IPS DF 4.7 (cell line): ENCODE measurements around the gene VEPH1.

ENCODE experiments used
- DNase-seq: peaks from one replicate; pipeline ENCODE4 v3.0.0-alpha.2; 2013; ENCODE audit warnings: low spot score; ENCODE audit errors: extremely low read depth

The VEPH1 gene

GRCh38 chr3:157263027-157263426 lies 240.2 kb downstream of the VEPH1 start:
- no peak for DNase-seq

- DNase-seq = no peak
Observed at GRCh38 chr3:157261000-157261399, 242.2 kb downstream of the VEPH1 start.

GRCh38 chr3:157259825-157260224 lies 243.4 kb downstream of the VEPH1 start:
- DNase-seq = no peak

DNA sequence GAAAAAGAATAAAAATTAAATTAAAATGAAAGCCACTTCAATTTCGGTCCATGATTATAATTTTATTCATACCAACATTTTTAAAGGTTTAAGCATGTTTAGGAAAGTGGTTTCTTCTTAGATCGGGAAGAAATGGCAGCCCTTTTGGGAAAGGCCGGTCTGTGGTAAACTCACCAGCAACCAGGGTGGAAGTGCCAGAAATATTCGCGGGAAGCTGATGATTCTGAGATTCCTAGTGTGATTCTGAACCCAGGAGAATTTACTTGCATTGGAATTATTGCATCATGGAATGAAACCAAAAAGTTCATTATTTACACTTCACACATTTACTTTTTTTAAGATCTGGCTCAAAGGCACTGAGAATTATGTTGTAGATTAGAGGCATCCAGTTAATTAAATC lies 246.1 kb downstream of the VEPH1 start:
- DNase-seq = no peak

- DNase-seq = no peak
Observed at GRCh38 chr3:157255797-157256196, 247.4 kb downstream of the VEPH1 start.

DNA sequence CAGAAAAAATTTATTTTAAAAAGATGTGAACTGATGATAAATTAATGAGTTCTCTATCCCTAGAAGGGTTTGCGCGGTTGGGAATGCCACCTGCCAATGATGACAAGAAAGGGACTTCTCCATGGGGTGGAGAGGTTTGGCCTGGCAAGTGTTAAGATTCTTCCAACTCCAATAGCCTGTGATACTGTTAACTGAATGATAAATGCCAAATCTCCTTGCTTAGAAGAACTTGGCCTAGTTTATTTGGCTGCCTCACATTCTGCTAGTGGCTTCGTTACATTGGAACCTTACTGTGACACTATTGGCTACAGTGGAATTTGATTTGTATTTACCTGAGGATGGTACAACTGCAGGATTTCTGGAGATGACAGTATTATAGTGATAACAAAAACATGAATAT lies 251.5 kb downstream of the VEPH1 start:
- DNase-seq = no peak

DNA sequence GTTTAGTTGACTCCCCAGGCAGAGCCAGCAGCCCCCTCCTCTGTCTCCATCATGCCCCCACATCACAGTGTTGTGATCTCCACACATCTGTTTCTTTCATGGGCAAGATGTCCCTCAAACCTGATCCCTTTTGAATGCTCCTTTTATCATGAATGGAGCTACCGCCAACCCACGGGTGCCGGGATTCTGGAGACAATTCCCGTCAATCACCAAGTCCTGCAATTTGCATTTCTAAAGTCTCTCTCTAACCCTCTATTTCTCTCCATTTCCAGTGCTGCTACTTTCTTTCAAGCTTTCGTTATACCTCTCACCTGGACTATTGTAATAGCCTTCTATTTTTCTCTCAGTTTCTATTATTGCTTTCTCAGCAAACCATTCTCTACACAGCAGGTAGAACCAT lies 253.6 kb downstream of the VEPH1 start:
- DNase-seq = no peak

DNA sequence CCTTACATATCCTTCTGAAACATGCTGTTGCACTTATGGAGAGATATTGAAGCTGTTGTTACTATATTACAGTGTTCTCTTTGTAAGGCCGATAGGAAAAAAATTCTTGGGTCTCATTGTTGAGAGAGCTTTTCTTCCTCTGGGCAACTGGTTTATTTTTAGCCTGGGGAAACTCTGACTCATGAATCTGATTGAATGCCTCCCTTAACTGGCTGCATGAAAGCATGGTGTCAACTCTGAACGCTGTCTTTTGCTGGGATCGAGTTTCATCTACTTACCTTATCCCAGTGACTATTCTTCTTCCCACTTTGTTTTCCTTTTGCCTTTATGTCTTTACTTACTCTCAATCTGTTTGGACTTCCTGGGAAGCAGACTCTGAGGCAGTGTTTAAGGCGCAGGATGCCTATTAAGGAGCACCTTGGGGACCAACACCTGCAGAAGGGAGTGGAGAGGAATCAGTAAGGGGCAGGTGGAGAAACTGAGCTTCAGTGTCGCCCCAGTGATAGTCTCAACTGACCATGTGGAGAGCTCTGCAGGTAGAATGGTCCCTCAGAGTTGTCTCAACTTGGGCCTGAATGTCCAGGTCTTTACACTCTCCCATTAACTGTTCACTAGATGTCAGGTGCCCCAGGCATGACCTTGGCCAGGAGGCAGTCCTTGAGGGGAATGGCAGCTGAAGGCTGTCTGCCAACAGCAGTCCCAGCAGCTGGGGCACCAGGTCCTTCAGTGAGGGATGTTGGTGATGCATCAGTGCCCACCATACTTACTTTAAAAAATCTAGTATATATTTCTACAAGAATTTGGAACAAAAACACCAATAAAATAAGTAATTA lies 254.4 kb downstream of the VEPH1 start:
- DNase-seq = no peak

GRCh38 chr3:157247391-157247790 lies 255.8 kb downstream of the VEPH1 start:
- DNase-seq = no peak

DNA sequence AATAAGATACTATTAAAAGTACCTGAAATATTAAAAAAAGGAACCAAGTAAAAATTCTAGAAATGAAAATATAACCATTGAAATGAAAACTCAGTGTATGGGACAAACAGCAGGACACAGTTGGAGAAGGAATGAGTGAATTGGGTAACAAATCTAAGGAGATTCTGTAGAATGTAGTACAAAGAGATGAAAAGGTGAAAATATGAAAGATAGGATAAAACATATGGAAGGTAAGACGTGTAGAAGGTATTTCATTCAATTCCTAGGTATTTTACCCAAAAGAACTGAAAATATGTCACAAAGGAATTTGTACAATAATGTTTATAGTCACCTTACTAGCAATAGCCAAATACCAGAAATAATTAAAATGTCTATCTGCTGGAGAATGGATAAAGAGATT lies 260.4 kb downstream of the VEPH1 start:
- DNase-seq = no peak

DNA sequence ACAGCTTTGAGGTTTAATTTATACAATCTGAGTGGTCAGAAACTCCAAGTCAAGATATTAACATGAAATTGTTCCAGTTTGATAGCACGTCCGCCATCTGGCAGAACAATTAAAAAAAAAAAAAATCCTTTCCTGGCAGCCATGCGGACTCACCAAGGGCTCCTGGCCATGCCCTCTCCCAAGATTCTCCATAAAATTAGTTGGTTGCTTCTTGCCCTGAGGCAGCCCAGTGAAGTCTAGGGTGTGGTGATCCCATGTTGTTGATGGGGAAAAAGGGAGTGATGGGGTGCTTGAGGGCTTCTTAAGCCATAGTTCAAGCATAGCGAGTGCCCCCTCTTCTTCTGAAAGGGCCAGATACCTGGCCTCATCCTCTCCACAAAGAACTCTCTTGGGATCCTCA lies 261.6 kb downstream of the VEPH1 start:
- no peak for DNase-seq

DNA sequence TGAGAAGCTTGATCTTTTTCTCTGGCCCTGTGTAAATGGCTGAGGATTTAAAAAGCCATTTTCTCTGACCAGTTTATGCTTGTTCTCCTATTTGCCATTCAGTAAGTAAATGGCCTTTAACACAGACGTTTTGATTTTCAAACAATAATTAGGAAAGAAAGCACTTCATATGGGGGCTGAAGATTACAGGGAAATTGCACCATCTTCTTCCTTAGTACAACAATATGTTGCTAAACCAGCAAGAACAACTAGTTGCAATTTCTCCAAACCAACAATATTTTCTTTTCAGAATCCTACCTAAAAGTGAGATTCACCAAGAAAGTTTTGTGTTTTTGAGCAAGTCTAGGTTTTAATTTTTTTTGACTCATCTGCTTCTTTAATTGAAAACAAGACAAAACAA lies 262.8 kb downstream of the VEPH1 start:
- no peak for DNase-seq

- peak; percentile 64 for DNase-seq
Observed at GRCh38 chr3:157239082-157239704, 264.0 kb downstream of the VEPH1 start.

GRCh38 chr3:157238457-157238856 lies 264.8 kb downstream of the VEPH1 start:
- no peak for DNase-seq

GRCh38 chr3:157237886-157238285 lies 265.3 kb downstream of the VEPH1 start:
- no peak for DNase-seq

DNA sequence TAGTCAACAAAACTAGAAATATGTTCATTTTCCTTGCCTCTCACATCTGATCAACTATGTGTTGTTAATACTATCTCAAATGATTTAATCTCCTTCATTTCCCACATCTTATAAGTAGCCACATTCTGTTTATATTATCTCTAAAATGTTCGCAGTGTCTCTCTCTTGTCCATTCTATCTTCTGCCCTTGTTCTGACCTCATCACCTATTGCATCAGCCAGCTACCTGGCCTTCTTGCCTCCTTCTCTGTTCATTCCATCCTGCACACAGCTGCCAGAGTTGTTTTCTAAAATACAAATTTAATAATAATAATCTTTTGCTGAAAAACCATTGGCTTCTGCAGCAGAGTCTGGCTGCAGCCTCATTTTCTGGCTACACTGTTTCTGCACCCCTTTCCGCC lies 267.9 kb downstream of the VEPH1 start:
- no peak for DNase-seq

DNA sequence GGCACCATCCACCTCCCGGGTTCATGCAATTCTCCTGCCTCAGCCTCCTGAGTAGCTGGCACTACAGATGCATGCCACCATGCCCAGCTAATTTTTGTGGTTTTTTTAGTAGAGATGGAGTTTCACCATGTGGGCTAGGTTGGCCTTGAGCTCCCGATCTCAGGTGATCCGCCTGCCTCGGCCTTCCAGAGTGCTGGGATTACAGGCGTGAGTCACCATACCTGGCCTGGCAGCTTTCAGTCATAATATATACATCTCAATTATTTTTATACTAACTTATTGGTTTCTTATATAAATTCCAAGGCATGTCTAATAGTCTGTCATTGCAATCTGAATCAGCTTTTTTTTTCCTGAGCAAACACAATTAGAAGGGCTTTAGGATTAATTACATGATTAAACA lies 269.3 kb downstream of the VEPH1 start:
- no peak for DNase-seq

GRCh38 chr3:157232141-157232540 lies 271.1 kb downstream of the VEPH1 start:
- no peak for DNase-seq

DNA sequence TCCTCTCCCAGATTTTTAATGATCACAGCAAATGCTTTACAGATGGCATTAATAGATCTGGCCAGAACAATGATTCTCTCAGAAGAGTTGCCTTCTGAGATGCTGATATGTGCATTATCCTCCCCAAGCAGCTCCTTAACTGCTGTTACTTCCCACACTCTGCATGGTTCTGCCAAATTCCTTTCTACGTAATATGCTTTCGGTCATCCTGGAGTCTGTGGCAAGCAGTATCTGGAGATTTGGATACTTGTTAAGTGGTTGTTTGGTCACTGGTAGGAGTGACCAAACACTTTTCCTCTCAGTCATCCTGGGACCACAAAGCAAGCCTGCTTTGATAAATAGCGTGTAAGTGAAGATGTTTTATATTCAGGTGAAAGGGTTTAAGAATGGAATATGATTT lies 272.1 kb downstream of the VEPH1 start:
- no peak for DNase-seq

DNA sequence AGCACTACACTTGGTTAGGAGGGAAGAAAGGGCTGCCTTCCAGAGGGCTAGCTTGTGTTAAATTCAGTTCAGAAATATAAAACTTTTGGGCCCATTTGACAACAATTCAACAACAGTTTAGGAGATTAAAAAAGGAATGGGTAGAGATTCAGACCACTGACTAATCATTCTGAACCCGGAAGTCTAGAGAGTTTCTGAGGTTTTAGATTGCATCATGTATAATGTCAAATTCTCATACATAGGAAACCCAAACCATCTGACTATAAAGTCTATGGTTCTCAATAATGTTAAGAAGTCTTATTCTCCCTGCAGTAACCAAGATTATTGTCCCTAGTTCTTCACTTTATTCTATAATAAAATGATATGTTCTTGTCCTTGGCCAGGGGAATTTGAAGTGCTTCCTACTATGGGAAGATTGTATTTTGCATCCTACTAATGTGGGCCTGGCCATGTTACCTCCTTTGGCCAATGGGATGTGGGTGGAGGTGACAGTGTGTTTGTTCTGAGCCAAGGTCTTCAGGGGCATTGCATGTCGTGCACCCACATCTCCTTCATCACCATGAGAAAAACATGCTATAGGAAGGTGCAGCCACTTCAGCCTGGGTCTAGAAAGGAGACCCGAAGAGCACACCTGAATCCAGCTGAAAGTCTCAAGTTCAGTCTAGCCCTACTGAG lies 276.9 kb downstream of the VEPH1 start:
- DNase-seq = no peak

DNA sequence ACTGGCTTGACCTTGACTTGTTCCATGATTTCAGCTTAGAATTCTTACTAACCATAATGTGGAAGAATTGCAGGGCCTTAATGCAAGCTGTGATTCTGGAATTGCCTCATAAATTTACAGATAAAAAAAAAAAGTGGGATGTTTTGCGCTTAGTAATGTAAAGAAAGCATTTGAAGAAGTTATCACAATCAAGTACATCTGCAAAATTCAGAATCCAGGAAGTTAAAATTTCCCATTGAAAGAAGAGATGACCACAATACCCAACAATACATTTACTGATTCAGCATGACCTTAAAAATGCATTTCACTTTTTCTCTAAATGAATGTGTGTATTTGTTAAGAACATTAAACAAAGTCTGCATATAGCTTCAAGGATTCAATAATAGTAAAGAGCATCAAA lies 278.2 kb downstream of the VEPH1 start:
- DNase-seq = no peak

DNA sequence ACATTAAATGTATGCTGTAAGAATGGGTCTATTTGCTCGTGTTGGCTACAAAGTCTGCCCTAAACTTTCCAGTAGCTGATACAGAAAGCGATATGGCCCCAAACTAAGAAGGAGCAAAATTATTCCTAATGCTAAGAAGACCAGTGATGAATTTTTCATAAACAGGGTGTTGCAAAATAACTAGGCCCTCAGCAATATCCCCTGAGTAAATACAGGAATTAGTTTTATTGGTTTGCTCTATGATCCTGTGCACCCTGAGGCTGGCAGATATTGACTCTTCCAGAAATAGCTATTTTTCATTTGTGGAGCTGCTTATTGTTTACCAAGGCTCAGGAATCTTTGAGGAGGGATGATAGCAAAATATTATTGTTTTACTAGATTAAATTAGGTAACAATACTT lies 282.3 kb downstream of the VEPH1 start:
- no peak for DNase-seq

DNA sequence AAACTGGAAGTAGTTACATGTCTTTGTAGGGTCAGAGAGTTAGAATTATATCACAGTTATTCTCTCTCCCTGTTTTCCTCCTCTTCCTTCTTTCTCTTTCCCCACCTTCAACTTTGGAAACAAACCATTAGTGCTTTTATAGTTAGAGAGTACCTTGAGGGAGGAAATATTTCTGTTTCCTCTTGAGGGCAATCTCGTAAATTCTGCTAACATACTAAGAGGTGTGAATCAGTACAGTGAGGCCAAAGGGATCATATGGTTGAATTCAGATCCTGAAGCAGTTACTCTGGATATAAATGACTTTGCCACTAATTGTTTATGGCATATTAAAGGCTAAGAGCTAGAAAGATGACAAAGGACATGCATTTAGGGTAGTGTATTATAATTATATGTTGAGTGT lies 283.0 kb downstream of the VEPH1 start:
- DNase-seq = no peak
